ENCODE data around the gene ZNF581.

Gene ZNF581

DNA sequence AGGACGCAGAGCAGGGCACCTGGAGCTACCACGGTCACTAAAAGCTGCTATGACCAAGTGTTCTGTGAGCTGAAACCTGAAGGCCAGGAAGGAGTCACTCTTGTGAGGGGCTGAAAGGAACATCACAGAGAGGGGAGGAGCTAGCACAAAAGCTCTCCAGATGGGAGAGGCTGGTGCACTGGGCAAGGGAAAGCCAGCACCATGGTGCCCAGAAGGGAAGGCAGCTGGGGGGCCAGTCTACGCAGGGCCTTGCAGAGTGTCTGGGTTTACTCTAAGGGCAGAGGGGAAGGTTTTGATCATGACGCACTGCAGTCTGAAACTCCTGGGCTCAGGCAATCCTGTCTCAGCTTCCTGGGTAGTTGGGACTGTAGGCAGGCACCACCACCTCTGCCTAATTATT, 6.7 kb upstream of the ZNF581 start:
- ChIA-PET CTCF (no interaction called here), POLR2A (interaction anchor here (0.6 to 2.4 kb wide), 7 partner anchors 8 to 577 kb away, joined by 3 to 12 read pairs (median 3); partner anchors contain the start of genes U2AF2 and ZNF784)
- no peak for DNase-seq (ENCODE audit: extremely low spot score)
- TF ChIP-seq SUZ12 (IDR thresholded peaks at IDR 0.05) (no peak), ELF4 (IDR thresholded peaks at IDR 0.05) (no peak), LEF1 (IDR thresholded peaks at IDR 0.05; ENCODE audit: borderline replicate concordance) (no peak), L3MBTL2 (conservative IDR thresholded peaks at IDR 0.05) (no peak)
- TF ChIP-seq, protein P1, sequence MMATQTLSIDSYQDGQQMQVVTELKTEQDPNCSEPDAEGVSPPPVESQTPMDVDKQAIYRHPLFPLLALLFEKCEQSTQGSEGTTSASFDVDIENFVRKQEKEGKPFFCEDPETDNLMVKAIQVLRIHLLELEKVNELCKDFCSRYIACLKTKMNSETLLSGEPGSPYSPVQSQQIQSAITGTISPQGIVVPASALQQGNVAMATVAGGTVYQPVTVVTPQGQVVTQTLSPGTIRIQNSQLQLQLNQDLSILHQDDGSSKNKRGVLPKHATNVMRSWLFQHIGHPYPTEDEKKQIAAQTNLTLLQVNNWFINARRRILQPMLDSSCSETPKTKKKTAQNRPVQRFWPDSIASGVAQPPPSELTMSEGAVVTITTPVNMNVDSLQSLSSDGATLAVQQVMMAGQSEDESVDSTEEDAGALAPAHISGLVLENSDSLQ (IDR thresholded peaks at IDR 0.05), result no peak

DNA sequence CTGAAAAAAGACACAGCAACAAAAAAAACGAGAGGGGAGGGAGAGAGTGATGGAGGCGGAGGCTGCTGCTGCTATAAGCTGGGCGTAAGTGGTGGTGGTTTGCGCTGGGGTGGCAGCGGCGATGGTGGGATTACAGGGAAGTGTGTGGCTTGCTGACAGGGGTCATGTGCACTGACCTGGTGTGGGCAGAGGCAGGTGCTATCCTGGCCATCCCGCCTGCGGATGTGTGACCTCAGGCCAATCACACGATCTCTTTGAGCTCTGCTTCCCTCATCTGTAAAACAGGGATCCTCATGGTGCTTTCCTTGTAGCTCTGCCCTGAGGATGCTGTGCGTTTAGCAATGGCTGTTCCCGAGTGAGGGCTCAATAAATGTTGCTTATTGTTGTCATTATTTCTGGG, 5.9 kb upstream of the ZNF581 start:
- ChIA-PET POLR2A (interaction anchor here (1.2 to 2.4 kb wide), 4 partner anchors 9 to 17 kb away, joined by 3 to 12 read pairs (median 6); partner anchors contain the start of genes U2AF2 and ZNF784), CTCF (no interaction called here)
- TF ChIP-seq FOXK2 (IDR thresholded peaks at IDR 0.05), result no peak
- TF ChIP-seq ZNF384 (IDR thresholded peaks at IDR 0.05), result no peak
- TF ChIP-seq SUZ12 (IDR thresholded peaks at IDR 0.05), result no peak
- TF ChIP-seq ELF4 (IDR thresholded peaks at IDR 0.05), result no peak
- TF ChIP-seq NFRKB (IDR thresholded peaks at IDR 0.05), result no peak
- no peak for TF ChIP-seq BHLHE40 (IDR thresholded peaks at IDR 0.05; ENCODE audit: borderline replicate concordance)
- no peak for TF ChIP-seq CTBP1 (IDR thresholded peaks at IDR 0.05; ENCODE audit: borderline replicate concordance)
- no peak for TF ChIP-seq LEF1 (IDR thresholded peaks at IDR 0.05; ENCODE audit: borderline replicate concordance)
- TF ChIP-seq, protein P1 (IDR thresholded peaks at IDR 0.05), result no peak
- TF ChIP-seq HDGF (IDR thresholded peaks at IDR 0.05; ENCODE audit: borderline replicate concordance), result no peak
- no peak for TF ChIP-seq TARDBP (IDR thresholded peaks at IDR 0.05)
- TF ChIP-seq FOXA1 (IDR thresholded peaks at IDR 0.05), result no peak
- no peak for TF ChIP-seq ARNT (IDR thresholded peaks at IDR 0.05)
- TF ChIP-seq L3MBTL2 (conservative IDR thresholded peaks at IDR 0.05), result no peak
- no peak for TF ChIP-seq FOXM1 (IDR thresholded peaks at IDR 0.05; ENCODE audit: borderline replicate concordance)
- no peak for TF ChIP-seq SP1 (IDR thresholded peaks at IDR 0.05)
- DNase-seq (ENCODE audit: extremely low spot score), result no peak

DNA sequence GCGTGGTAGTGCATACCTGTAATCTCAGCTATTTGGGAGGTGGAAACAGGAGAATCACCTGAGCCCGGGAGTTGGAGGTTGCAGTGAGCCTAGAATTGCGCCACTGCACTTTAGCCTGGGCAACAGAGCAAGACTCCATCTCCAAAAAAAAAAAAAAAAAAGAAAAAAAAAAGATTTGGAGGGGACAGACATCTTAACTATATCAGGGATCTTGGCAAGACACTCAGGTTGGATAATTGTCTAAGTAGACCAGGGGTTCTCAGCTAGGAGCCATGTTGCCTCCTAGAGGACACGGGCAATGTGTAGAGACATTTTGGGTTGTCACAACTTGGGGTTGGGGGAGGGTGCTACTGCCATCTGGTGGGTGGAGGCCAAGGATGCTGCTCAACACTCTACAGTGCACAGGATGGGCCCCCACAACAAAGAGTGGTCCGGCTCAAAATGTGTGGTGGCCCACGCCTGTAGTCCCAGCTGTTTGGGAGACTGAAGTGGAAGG, 4.5 kb upstream of the ZNF581 start:
- TF ChIP-seq SP1 (IDR thresholded peaks at IDR 0.05) (no peak), L3MBTL2 (conservative IDR thresholded peaks at IDR 0.05) (no peak), NFRKB (IDR thresholded peaks at IDR 0.05) (no peak), FOXK2 (IDR thresholded peaks at IDR 0.05) (no peak), SUZ12 (IDR thresholded peaks at IDR 0.05) (no peak), BHLHE40 (IDR thresholded peaks at IDR 0.05; ENCODE audit: borderline replicate concordance) (no peak), ARNT (IDR thresholded peaks at IDR 0.05) (no peak)
- TF ChIP-seq, protein P1 (IDR thresholded peaks at IDR 0.05), result no peak
- ChIA-PET CTCF (interaction anchor here (0.6 to 1.3 kb wide), 6 partner anchors 10 to 395 kb away, joined by 3 to 6 read pairs (median 4); partner anchors contain the start of gene U2AF2), POLR2A (interaction anchor here (0.7 to 1.8 kb wide), 2 partner anchors 15 to 35 kb away, joined by 3 read pairs; no protein-coding TSS in a partner anchor)
- DNase-seq (ENCODE audit: extremely low spot score), result peak; percentile 26

DNA sequence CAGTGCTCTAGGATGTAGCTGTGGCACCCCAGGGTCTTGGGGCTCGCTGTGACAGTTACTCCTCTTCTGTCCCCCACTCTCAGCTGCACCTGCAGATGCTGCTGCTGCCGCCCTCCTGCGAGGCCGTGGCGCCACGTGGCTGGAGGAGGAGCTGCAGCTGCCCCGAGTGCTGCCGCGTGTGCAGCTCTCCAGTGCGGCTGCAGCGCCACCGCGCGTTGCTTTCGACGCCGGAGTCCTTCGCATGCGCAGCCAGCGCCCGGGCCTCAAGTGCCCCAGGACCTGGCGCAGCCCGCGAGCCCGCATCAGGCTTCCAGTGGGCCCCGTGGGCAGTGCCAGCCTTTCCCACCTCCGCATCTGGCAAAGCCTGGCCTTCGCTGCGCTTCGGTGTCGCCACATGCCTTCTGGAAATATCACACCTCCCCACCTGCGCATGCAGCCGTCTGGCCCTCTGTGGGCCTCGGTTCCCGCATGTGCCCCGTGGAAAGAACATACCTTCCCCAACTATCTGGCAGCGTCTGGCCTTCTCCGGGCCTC, 3.3 kb upstream of the ZNF581 start:
- CTCF ChIA-PET, result interaction anchor here (0.7 to 1.3 kb wide), 3 partner anchors 13 to 40 kb away, joined by 3 to 5 read pairs (median 4); partner anchors contain the start of gene ZNF524
- POLR2A ChIA-PET, result interaction anchor here (1.5 to 1.8 kb wide), 3 partner anchors 15 to 36 kb away, joined by 3 read pairs; partner anchors contain the start of gene U2AF2
- peak; percentile 100 for TF ChIP-seq L3MBTL2 (conservative IDR thresholded peaks at IDR 0.05)
- TF ChIP-seq ARNT (IDR thresholded peaks at IDR 0.05), result no peak
- DNase-seq (ENCODE audit: extremely low spot score), result peak; percentile 70

DNA sequence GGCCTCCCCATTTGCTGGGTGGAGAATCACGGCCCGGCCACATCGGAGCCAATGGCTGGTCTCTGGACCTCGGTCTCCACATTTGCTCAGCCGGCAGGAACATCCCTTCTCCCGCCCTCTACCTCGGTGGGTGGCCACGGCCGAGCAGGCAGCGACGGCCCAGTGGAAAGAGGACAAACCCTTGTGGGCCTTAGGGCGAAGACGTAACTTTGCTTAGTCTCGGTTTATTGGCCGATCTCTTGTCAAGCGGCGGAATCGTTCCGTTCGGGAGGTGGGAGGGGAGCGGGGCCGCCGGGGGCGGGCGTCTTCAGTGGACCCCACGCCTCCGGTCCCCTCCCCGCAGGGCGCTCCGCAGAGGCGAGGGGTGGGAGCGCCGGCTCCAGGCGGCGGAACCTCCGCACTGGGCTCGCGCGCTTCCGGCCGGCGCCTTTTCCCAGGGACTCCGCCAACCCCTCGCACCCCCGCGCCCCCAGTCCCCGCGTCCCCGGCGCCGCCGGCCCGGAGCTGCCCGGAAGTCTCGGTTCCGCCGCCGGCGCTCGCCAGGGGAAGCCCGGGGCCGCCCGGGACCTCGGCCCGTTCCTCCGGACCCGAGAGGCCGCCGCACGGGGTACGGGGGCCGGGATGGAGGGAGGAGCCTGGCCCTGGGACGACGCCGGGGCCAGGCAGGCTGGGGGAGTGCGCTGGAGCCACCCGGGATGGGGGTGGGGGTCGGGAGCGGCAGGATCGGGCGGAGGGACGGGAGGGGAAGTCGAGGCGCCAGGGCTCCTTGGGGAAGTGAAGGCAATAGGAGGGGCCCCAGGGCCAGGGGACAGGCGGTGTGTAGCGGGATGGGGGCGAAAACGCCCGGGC, 2.6 kb upstream of the ZNF581 start, which contains the start of gene ZNF580:
ZNF580 (plus strand) TSS at position 426 of the 849 bp plus-strand sequence. CDS start 1,507 bp downstream, outside the sequence.
- CTCF ChIA-PET, result interaction anchor here (0.7 to 1.3 kb wide), 2 partner anchors 12 to 41 kb away, joined by 4 to 5 read pairs; partner anchors contain the start of gene ZNF524
- POLR2A ChIA-PET, result interaction anchor here (1.5 to 1.8 kb wide), 3 partner anchors 14 to 37 kb away, joined by 3 read pairs; partner anchors contain the start of gene U2AF2
- TF ChIP-seq FOXM1 (IDR thresholded peaks at IDR 0.05; ENCODE audit: borderline replicate concordance), result peak; percentile 11; the same call in 1 of the 2 replicates
- no peak for TF ChIP-seq SP1 (IDR thresholded peaks at IDR 0.05)
- peak; percentile 66 for DNase-seq (ENCODE audit: extremely low spot score)

All from HEK293T (cell line).